IMR-90 (cell line): ENCODE data around the gene TESK2. TPM values are rescaled to one million over a fixed set of nuclear protein-coding genes. Genes with fewer than 3 reads are reported as not detected.
A peak's percentile ranks its signal among the peaks of the same experiment; 100 is the strongest.
"Not testable (repeated sequence)": the region's sequence is repeated elsewhere in the genome, so short reads cannot be mapped to it uniquely, and the experiment has no call there.

Experiments used
- ATAC-seq: fragments of 200-7000 bp; cut with Tn5 transposase; 2 replicates; pipeline ENCODE4 v1.9.1; 2020; ENCODE audit warnings: low read depth, mild to moderate bottlenecking, moderate library complexity
- BruUV-seq: library from RNA; stranded (reverse); fragments of 400-500 nt; replicated peaks from 2 replicates; lab custom pipeline; 2021; lab: Mats Ljungman, UMichigan
- CTCF ChIA-PET: fragments of 300-600 bp; formaldehyde crosslinking; extraction: SDS; loops from one replicate; lab custom pipeline; 2021; ENCODE audit warnings: antibody characterized with exemption; lab: Yijun Ruan, JAX
- POLR2A ChIA-PET: fragments of 300-600 bp; sonication (Branson Sonifier 250); formaldehyde crosslinking; loops from one replicate; lab custom pipeline; 2022; ENCODE audit warnings: antibody characterized with exemption; ENCODE audit not compliant: unreplicated experiment; lab: Charles Lee
- DNase-seq: peaks from one replicate; pipeline ENCODE4 v3.0.0; 2013
- H2AFZ ChIP-seq: replicated peaks from 2 replicates; pipeline ENCODE3; 2013; ENCODE audit warnings: low read length, mild to moderate bottlenecking; ENCODE audit not compliant: poor library complexity
- H2AK5ac ChIP-seq: 2 replicates; pipeline ENCODE4 v1.6.1; 2013; ENCODE audit warnings: low read depth, low read length, inconsistent platforms
- H2AK9ac ChIP-seq: replicated peaks from 2 replicates; pipeline ENCODE3; 2013; ENCODE audit warnings: mild to moderate bottlenecking, low read depth, low read length, moderate library complexity; ENCODE audit not compliant: poor library complexity
- H2BK120ac ChIP-seq: 2 replicates; pipeline ENCODE4 v1.6.1; 2013; ENCODE audit warnings: low read depth, low read length, inconsistent platforms
- H2BK15ac ChIP-seq: 3 replicates; pipeline ENCODE4 v1.6.1; 2013; ENCODE audit warnings: low read depth, low read length, inconsistent platforms
- H2BK20ac ChIP-seq: 2 replicates; pipeline ENCODE4 v1.6.1; 2013; ENCODE audit warnings: low read depth, mild to moderate bottlenecking, inconsistent platforms, low read length, moderate library complexity
- H2BK5ac ChIP-seq: 2 replicates; pipeline ENCODE4 v1.6.1; 2013; ENCODE audit warnings: mild to moderate bottlenecking, low read depth, low read length, inconsistent platforms; ENCODE audit not compliant: poor library complexity, severe bottlenecking
- H3K14ac ChIP-seq: replicated peaks from 2 replicates; pipeline ENCODE4 v1.6.1; 2013; ENCODE audit warnings: low read depth, low read length, inconsistent platforms
- H3K18ac ChIP-seq: 2 replicates; pipeline ENCODE4 v1.6.1; 2013; ENCODE audit warnings: low read depth, low read length, control low read depth
- H3K23ac ChIP-seq: 2 replicates; pipeline ENCODE4 v1.6.1; 2013; ENCODE audit warnings: low read depth, low read length, inconsistent platforms
- H3K27ac ChIP-seq: 2 replicates; pipeline ENCODE4 v1.5.1; 2013; ENCODE audit warnings: mild to moderate bottlenecking, control low read depth, low read length; ENCODE audit not compliant: insufficient read depth
- H3K27me3 ChIP-seq: 2 replicates; pipeline ENCODE4 v1.6.1; 2013; ENCODE audit warnings: low read length; ENCODE audit not compliant: control insufficient read depth, insufficient read depth
- H3K36me3 ChIP-seq: 2 replicates; pipeline ENCODE4 v1.6.1; 2013; ENCODE audit warnings: low read length, mixed read lengths; ENCODE audit not compliant: control insufficient read depth, insufficient read depth
- H3K4ac ChIP-seq: 2 replicates; pipeline ENCODE4 v1.6.1; 2013; ENCODE audit warnings: low read depth, low read length, inconsistent platforms
- H3K4me1 ChIP-seq: 2 replicates; pipeline ENCODE4 v1.6.1; 2013; ENCODE audit warnings: low read length, mixed read lengths; ENCODE audit not compliant: control insufficient read depth, insufficient read depth
- H3K4me2 ChIP-seq: 2 replicates; pipeline ENCODE4 v1.6.1; 2013; ENCODE audit warnings: low read depth, mild to moderate bottlenecking, control low read depth, low read length, moderate library complexity
- H3K4me3 ChIP-seq: 2 replicates; pipeline ENCODE4 v1.5.1; 2013; ENCODE audit warnings: low read depth, mild to moderate bottlenecking, control low read depth, low read length, moderate library complexity; ENCODE audit not compliant: insufficient read depth
- H3K56ac ChIP-seq: 2 replicates; pipeline ENCODE4 v1.6.1; 2013; ENCODE audit warnings: low read length, inconsistent platforms; ENCODE audit not compliant: insufficient read depth; ENCODE audit errors: extremely low read depth
- H3K79me1 ChIP-seq, 2 experiments: 2 replicates each; pipeline ENCODE4 v1.6.1; 2013; ENCODE audit warnings: low read length in 2 of 2, inconsistent platforms in 1 of 2, low read depth in 1 of 2
- H3K9ac ChIP-seq: 2 replicates; pipeline ENCODE4 v1.6.1; 2013; ENCODE audit warnings: low read depth, low read length, control low read depth
- H3K9me1 ChIP-seq: 2 replicates; pipeline ENCODE4 v1.6.1; 2013; ENCODE audit warnings: low read length, inconsistent platforms; ENCODE audit not compliant: insufficient read depth
- H3K9me3 ChIP-seq: 2 replicates; pipeline ENCODE4 v1.6.1; 2013; ENCODE audit warnings: low read length; ENCODE audit not compliant: control insufficient read depth, insufficient read depth
- H4K20me1 ChIP-seq: 2 replicates; pipeline ENCODE4 v1.6.1; 2013; ENCODE audit warnings: low read length, inconsistent platforms; ENCODE audit not compliant: insufficient read depth
- H4K5ac ChIP-seq: 2 replicates; pipeline ENCODE4 v1.6.1; 2013; ENCODE audit warnings: mild to moderate bottlenecking, low read depth, low read length, control low read depth
- H4K8ac ChIP-seq, 2 experiments: 2 replicates each; pipeline ENCODE4 v1.6.1; 2013; ENCODE audit warnings: low read depth in 2 of 2, low read length in 2 of 2, control low read depth in 1 of 2, inconsistent platforms in 1 of 2
- H4K91ac ChIP-seq: 2 replicates; pipeline ENCODE4 v1.6.1; 2013; ENCODE audit warnings: low read depth, low read length, inconsistent platforms; ENCODE audit not compliant: insufficient read depth
- WGBS, 2 experiments: methylation state at CpG; one replicate each; pipeline versions ENCODE4 v1.1.5 to v1.1.7; 2013; ENCODE audit warnings: missing lambda C conversion rate in 2 of 2; ENCODE audit not compliant: insufficient read length in 1 of 2; ENCODE audit errors: extremely low coverage in 2 of 2; 5-methylcytosine and 5-hydroxymethylcytosine counted together
- dilution Hi-C: fragments of 300-500 bp; cut with HindIII; formaldehyde crosslinking; loops from one replicate; pipeline ENCODE4 v1.14.3; 2018; ENCODE audit warnings: low sequenced_read_pairs; ENCODE audit not compliant: unreplicated experiment
- in situ Hi-C: fragments of 300-500 bp; cut with MboI; formaldehyde crosslinking; loops from 3 replicates; pipeline ENCODE4 v1.14.3; 2019; ENCODE audit warnings: low sequenced_read_pairs, inconsistent platforms, mixed read lengths
- intact Hi-C: fragments of 100-400 bp; cut with micrococcal nuclease; formaldehyde crosslinking; loops from 2 replicates; pipeline ENCODE4 v1.10.0; 2022
- polyA plus RNA-seq, 3 experiments: library from polyadenylated mRNA; depleted of rRNA; stranded (reverse); fragments of >200 nt; gene quantifications; 2 replicates each; pipeline ENCODE4 v1.2.3, GENCODE V29; 2012; ENCODE audit warnings: low replicate concordance in 1 of 3
- total RNA-seq: library from RNA; depleted of rRNA; stranded (reverse); fragments of >200 nt; gene quantifications from 2 replicates; pipeline ENCODE4 v1.2.3, GENCODE V29; 2012

TESK2 gene
- total and polyA plus RNA-seq, 2 of the 4 experiments (the other 2 are of a cell fraction): 0.90 to 1.3 TPM

DNA sequence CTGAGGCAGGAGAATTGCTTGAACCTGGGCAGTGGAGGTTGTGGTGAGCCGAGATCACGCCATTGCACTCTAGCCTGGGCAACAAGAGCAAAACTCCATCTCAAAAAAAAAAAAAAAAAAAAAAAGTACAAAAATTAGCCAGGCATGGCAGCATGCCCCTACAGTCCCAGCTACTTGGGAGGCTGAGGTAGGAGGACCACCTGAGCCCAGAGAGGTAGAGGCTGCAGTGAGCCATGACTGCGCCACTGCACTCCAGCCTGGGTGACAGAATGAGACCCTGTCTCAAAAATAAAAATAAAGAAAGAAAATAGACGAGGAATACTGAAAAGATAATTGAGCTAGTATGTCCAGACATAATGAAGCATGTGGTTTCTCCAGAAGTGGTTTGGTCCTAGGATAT, 27.4 kb upstream of the TESK2 start:
- in situ Hi-C loops: loop anchor here (5.0 kb wide), 1 partner anchor 49 kb away; no protein-coding TSS in a partner anchor
- CTCF ChIA-PET: interaction anchor here (0.9 kb wide), 1 partner anchor 11 kb away, joined by 3 read pairs; no protein-coding TSS in a partner anchor

More for the DNA sequence above, 27.4 kb upstream of the TESK2 start:
- H2BK120ac ChIP-seq, H2AK5ac ChIP-seq, H3K9me1 ChIP-seq, dilution Hi-C loops, ATAC-seq, H3K9me3 ChIP-seq, H4K5ac ChIP-seq, BruUV-seq, H4K91ac ChIP-seq, H3K9ac ChIP-seq, H3K4me3 ChIP-seq, DNase-seq, H2BK15ac ChIP-seq, H2AK9ac ChIP-seq, H2BK5ac ChIP-seq, H4K8ac ChIP-seq, H3K56ac ChIP-seq, H3K18ac ChIP-seq, H3K4me2 ChIP-seq, H3K4ac ChIP-seq, H2BK20ac ChIP-seq, H3K14ac ChIP-seq, H2AFZ ChIP-seq, H3K27ac ChIP-seq, intact Hi-C loops, H3K27me3 ChIP-seq: not testable (repeated sequence)
- Histone ChIP-seq H3K36me3 (peaks cover 36% of the 10 kb centered on the region), H3K79me1 (peaks cover 11 to 49% of the 10 kb centered on the region in 2 experiments), H4K20me1 (peaks cover 63% of the 10 kb centered on the region), H3K4me1 (peaks cover 23% of the 10 kb centered on the region), H3K23ac (0 out of 2 replicates have a peak overlapping the region, but pooled peaks have one; percentile 19)
- no CpG with 5 or more reads among the region's 4 CpGs for WGBS, 2 experiments
- POLR2A ChIA-PET: interaction anchor here (0.6 kb wide), 1 partner anchor 377 kb away, joined by 3 read pairs; no protein-coding TSS in a partner anchor
